ENCODE measurements around the gene PHLPP1. TPM values are rescaled to one million over a fixed set of nuclear protein-coding genes. Genes with fewer than 3 reads are reported as not detected.

Gene PHLPP1
- polyA plus RNA-seq, 2 of the 4 experiments (the other 2 are of a cell fraction) = 6.5 to 12.1 TPM

DNA sequence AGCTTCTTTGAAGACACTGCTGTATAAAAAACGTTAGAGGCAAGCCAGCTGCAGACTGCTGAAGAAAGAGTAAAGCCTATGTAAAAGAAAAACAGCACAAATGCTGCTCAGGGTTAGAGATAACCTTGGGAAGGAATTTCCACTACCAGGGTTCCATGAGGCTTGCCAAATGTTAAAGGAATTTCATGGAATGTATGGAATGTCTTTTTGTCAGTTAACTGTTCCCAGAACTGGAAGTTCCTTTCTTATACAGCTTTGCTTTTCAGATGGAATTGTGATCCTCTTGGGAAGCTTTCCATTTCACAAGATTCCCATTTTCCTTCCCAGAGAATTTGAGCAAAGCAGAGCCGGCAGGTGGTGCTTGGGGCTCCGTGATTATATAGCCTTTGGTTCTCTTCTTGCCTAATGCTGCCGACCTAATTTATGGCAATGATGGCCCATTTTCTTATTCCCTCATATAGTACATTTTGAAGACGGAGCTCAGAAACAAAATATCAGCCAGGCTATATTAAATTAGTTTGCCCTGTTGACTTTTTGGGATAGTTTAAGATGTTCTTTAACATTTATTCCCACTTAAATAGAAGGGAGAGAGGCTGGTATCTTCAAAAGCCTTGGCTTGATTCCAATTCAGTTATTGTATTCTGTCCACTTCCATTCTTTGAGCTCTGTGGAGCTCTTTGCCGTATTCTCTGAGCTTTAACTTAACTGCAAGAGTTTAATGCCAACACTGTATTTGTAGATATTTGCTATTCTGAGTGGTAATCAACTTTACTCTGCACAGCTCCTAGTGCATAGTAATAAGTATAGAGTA lies 162.3 kb downstream of the PHLPP1 start:
- no peak for FAIRE-seq
- peaks cover 75% of the 10 kb centered on the region for H3K4me1 ChIP-seq
- 18% methylated on average over 6 of the region's 6 CpGs for WGBS (ENCODE audit: missing lambda C conversion rate)
- ATAC-seq = peak; percentile 54 to 68
- no peak overlapping the region for H3K4me3 ChIP-seq
- H3K4me2 ChIP-seq = peak overlapping the region; percentile 68
- ChIA-PET CTCF (interaction anchor here (0.9 to 1.6 kb wide), 5 partner anchors 64 to 294 kb away, joined by 3 to 7 read pairs (median 3); partner anchors contain the start of gene PHLPP1), POLR2A (interaction anchor here (0.6 kb wide), 1 partner anchor 152 kb away, joined by 3 read pairs; no protein-coding TSS in a partner anchor)
- no peak for TF ChIP-seq FOSL2 (IDR thresholded peaks at IDR 0.05)
- TF ChIP-seq FOSL2 (CRISPR knock-in tag; IDR thresholded peaks at IDR 0.05) = no peak
- TF ChIP-seq HEYL (CRISPR knock-in tag; IDR thresholded peaks at IDR 0.05) = no peak
- no peak for TF ChIP-seq CBX2 (IDR thresholded peaks at IDR 0.05; ENCODE audit: borderline replicate concordance, low read depth)
- TF ChIP-seq GATA3 (IDR thresholded peaks at IDR 0.05; ENCODE audit: borderline replicate concordance) = 0 out of 2 replicates have a peak, but pooled peaks have one; percentile 12
- TF ChIP-seq ZFP36 (IDR thresholded peaks at IDR 0.05; ENCODE audit: borderline replicate concordance, partially characterized antibody) = no peak
- peak in 1 of 2 experiments; percentile 5; a peak in 1 of 5 replicates for TF ChIP-seq RAD21 (conservative IDR thresholded peaks at IDR 0.05 in 1 of 2, IDR thresholded peaks at IDR 0.05 in 1 of 2)
- no peaks in the 10 kb centered on the region for H3K9me3 ChIP-seq
- DNase-seq (ENCODE audit: low read depth in 1 of 2, low spot score in 1 of 2) = peak in 1 of 2 experiments; percentile 38
- H3K27ac ChIP-seq = peak overlapping the region; percentile 27 to 69; a peak in 5 of 6 replicates

DNA sequence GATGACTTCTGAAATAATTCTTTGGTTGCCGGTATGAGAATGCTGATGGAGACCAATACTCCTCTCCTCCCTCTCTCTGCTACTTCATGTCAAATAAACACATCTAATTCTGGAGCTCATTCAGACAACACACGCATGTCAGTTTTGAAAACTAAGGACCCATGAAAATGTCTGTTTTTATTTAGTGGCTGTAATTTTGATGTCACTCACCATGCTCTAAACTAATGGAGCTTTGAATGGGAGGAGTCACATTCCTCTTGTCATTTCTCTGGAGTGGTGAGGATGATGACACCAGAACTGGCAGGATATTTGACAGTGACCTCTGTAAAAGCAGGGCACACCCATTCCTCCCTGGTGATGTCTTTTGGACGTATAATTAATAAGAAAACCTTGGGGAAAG lies 163.0 kb downstream of the PHLPP1 start:
- peak overlapping the region; percentile 68 for H3K4me2 ChIP-seq
- no peak overlapping the region for H3K4me3 ChIP-seq
- ATAC-seq (no peak), FAIRE-seq (no peak), DNase-seq (ENCODE audit: low read depth in 1 of 2, low spot score in 1 of 2) (peak in 1 of 2 experiments; percentile 13)
- no peak for TF ChIP-seq ESRRA (IDR thresholded peaks at IDR 0.05; ENCODE audit: borderline replicate concordance, low read length)
- no peak for TF ChIP-seq FOXS1 (CRISPR knock-in tag; IDR thresholded peaks at IDR 0.05)
- TF ChIP-seq RNF2 (IDR thresholded peaks at IDR 0.05; ENCODE audit: borderline replicate concordance, low read depth) = no peak
- no peak for TF ChIP-seq TFCP2L1 (CRISPR knock-in tag; IDR thresholded peaks at IDR 0.05)
- no peak for TF ChIP-seq PHF8 (IDR thresholded peaks at IDR 0.05; ENCODE audit: borderline replicate concordance, low read depth)
- TF ChIP-seq RCOR1 (IDR thresholded peaks at IDR 0.05; ENCODE audit: low read depth, low read length) = no peak
- TF ChIP-seq TP53 (CRISPR knock-in tag; IDR thresholded peaks at IDR 0.05) = no peak
- TF ChIP-seq EHF (CRISPR knock-in tag; IDR thresholded peaks at IDR 0.05) = no peak
- TF ChIP-seq RAD21 (conservative IDR thresholded peaks at IDR 0.05 in 1 of 2, IDR thresholded peaks at IDR 0.05 in 1 of 2) = no peak
- TF ChIP-seq KDM1A (IDR thresholded peaks at IDR 0.05; ENCODE audit: low read depth) = no peak
- TF ChIP-seq ZNF302 (CRISPR knock-in tag; IDR thresholded peaks at IDR 0.05) = no peak
- no peak for TF ChIP-seq HEYL (CRISPR knock-in tag; IDR thresholded peaks at IDR 0.05)
- no peak for TF ChIP-seq ZFP36 (IDR thresholded peaks at IDR 0.05; ENCODE audit: borderline replicate concordance, partially characterized antibody)
- TF ChIP-seq CHD4 (IDR thresholded peaks at IDR 0.05; ENCODE audit: borderline replicate concordance) = no peak
- no peak for TF ChIP-seq RARB (CRISPR knock-in tag; IDR thresholded peaks at IDR 0.05)
- 59% methylated on average over 3 of the region's 3 CpGs for WGBS (ENCODE audit: missing lambda C conversion rate)
- H3K27ac ChIP-seq = peak overlapping the region; percentile 27 to 69; a peak in 3 of 6 replicates
- H3K4me1 ChIP-seq = peaks cover 80% of the 10 kb centered on the region
- ChIA-PET CTCF (interaction anchor here (0.9 to 1.6 kb wide), 3 partner anchors 112 to 294 kb away, joined by 3 to 7 read pairs (median 3); partner anchors contain the start of gene PHLPP1), POLR2A (interaction anchor here (0.6 kb wide), 1 partner anchor 153 kb away, joined by 3 read pairs; no protein-coding TSS in a partner anchor)
- H3K9me3 ChIP-seq = no peaks in the 10 kb centered on the region

DNA sequence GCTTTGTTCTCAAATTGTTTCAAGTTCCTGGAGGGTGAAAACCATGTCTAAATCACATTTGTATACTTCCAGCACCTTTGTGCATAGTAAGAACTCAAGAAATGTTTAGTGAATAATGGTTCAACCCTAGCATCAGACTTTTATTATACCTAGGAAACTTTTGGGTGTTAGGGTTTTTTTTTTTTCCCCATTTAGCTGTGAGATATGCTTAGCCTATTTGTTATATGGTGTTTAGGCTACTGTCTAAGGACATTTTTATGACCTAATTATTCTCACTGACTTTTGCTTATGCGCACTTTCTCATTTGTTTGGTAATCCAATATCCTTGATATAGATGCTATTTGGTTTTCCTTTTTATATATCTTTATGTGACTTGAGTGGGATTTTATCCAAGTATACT lies 164.7 kb downstream of the PHLPP1 start:
- POLR2A ChIA-PET = no interaction called here
- no peak for ATAC-seq
- H3K4me1 ChIP-seq = peaks cover 70% of the 10 kb centered on the region
- WGBS (ENCODE audit: missing lambda C conversion rate) = 100% methylated on average over 1 of the region's 1 CpG
- FAIRE-seq = no peak
- no peaks in the 10 kb centered on the region for H3K9me3 ChIP-seq
- CTCF ChIA-PET = no interaction called here
- peak overlapping the region in 1 of 2 experiments; percentile 27; a peak in 1 of 6 replicates for H3K27ac ChIP-seq
- no peak for DNase-seq (ENCODE audit: low read depth in 1 of 2, low spot score in 1 of 2)
- no peak overlapping the region for H3K4me3 ChIP-seq
- H3K4me2 ChIP-seq = no peak overlapping the region
- TF ChIP-seq BHLHE40 (IDR thresholded peaks at IDR 0.05; ENCODE audit: low read depth, low read length) (no peak), RFX5 (IDR thresholded peaks at IDR 0.05) (no peak), EHMT2 (IDR thresholded peaks at IDR 0.05; ENCODE audit: low read depth) (no peak), MAZ (IDR thresholded peaks at IDR 0.05; ENCODE audit: borderline replicate concordance, low read depth, low read length) (no peak), HEYL (CRISPR knock-in tag; IDR thresholded peaks at IDR 0.05) (no peak), ZC3H11A (IDR thresholded peaks at IDR 0.05) (no peak), JUNB (IDR thresholded peaks at IDR 0.05) (no peak), HOXB5 (CRISPR knock-in tag; IDR thresholded peaks at IDR 0.05) (no peak), FOSL2 (IDR thresholded peaks at IDR 0.05) (no peak), FOSL2 (CRISPR knock-in tag; IDR thresholded peaks at IDR 0.05) (no peak)
- TF ChIP-seq, protein P1, sequence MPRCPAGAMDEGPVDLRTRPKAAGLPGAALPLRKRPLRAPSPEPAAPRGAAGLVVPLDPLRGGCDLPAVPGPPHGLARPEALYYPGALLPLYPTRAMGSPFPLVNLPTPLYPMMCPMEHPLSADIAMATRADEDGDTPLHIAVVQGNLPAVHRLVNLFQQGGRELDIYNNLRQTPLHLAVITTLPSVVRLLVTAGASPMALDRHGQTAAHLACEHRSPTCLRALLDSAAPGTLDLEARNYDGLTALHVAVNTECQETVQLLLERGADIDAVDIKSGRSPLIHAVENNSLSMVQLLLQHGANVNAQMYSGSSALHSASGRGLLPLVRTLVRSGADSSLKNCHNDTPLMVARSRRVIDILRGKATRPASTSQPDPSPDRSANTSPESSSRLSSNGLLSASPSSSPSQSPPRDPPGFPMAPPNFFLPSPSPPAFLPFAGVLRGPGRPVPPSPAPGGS (IDR thresholded peaks at IDR 0.05) = no peak
- TF ChIP-seq, protein P2, sequence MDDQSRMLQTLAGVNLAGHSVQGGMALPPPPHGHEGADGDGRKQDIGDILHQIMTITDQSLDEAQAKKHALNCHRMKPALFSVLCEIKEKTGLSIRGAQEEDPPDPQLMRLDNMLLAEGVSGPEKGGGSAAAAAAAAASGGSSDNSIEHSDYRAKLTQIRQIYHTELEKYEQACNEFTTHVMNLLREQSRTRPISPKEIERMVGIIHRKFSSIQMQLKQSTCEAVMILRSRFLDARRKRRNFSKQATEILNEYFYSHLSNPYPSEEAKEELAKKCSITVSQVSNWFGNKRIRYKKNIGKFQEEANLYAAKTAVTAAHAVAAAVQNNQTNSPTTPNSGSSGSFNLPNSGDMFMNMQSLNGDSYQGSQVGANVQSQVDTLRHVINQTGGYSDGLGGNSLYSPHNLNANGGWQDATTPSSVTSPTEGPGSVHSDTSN (IDR thresholded peaks at IDR 0.05) = no peak
